ENCODE data around the gene RANBP2.
"Not testable (repeated sequence)": the region's sequence is repeated elsewhere in the genome, so short reads cannot be mapped to it uniquely, and the experiment has no call there.

RANBP2 gene

GRCh38 chr2:108719149-108720044 is at the start of gene RANBP2:
Gene RANBP2 (plus strand): TSS chr2:108719482. CDS start chr2:108719607, 125 bp downstream.
- peak; percentile 87 for DNase-seq (ENCODE audit: low spot score)

- not testable (repeated sequence) for DNase-seq (ENCODE audit: low spot score)
Observed at GRCh38 chr2:108670282-108670681, 49.0 kb upstream of the RANBP2 start.

DNA sequence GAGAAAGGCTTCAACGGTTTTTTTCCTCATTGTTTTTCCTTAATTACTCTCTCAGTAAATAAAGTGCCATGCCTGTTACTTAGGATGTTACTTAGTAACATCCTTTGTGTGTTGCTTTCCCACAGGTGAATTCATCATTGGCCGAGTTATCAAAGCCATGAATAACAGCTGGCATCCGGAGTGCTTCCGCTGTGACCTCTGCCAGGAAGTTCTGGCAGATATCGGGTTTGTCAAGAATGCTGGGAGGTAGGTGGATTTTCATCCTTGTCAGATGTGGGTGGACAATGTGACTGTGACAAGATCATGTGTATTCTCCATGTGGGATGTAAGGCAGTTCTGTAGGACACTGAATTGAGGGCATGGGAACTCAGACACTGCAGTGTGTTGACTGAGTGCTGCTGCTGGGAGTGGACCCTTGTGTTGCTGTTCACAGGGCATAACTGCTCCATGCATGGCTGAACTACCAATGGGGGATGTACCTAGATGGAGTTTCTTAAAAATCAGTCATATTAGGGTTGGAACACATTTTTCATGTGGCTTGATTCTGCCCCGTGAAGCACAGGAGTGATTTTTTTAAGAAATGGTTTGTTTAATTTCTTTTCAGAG is 47.0 kb upstream of the RANBP2 start:
- DNase-seq (ENCODE audit: low spot score), result not testable (repeated sequence)

GRCh38 chr2:108676522-108676921 is 42.8 kb upstream of the RANBP2 start:
- not testable (repeated sequence) for DNase-seq (ENCODE audit: low spot score)

DNA sequence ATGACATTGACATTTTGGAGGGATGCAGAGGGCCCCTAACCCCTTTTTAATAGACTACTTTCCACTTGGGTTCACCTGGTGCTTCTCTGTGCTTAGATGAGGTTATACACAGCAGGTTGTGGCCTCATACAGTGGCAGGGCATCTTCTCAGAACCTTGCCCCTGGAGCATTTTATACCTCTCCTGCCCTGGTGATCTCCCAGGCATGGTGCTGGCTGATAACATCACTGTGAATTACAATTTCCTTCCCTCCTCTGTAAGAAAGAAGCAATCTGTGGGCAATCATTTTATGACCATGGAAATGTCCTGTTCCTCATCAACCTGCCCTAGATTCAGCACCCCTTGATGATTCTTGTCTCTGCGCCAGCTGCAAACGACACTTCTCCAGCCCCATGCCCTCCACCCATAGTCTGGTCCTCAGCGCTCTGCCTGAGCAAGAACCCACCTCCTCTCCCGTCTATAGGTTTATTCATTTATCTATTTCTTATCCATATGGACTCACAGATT is 42.0 kb upstream of the RANBP2 start:
- DNase-seq (ENCODE audit: low spot score), result not testable (repeated sequence)

DNA sequence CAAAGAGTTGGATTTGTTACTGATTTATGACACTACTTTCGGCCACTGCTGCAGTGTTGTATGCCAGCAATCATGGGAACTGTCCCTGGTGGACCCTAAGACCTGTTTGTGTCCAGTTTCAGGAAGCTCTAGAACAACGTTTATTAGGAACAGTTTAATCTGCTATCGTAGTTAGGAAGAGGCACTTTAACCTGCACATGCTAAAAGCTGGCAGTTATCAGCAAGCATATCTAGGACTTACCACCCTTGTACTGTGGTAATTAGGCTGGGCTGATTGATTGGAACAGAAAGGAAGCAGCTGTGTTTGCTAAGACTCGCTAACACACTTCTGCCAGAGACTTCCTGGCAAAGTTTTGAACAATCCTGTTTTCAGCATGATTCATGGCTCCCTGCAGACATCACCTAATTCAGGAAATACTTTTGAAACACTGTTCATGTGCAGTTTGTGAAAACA is 41.1 kb upstream of the RANBP2 start:
- not testable (repeated sequence) for DNase-seq (ENCODE audit: low spot score)

DNA sequence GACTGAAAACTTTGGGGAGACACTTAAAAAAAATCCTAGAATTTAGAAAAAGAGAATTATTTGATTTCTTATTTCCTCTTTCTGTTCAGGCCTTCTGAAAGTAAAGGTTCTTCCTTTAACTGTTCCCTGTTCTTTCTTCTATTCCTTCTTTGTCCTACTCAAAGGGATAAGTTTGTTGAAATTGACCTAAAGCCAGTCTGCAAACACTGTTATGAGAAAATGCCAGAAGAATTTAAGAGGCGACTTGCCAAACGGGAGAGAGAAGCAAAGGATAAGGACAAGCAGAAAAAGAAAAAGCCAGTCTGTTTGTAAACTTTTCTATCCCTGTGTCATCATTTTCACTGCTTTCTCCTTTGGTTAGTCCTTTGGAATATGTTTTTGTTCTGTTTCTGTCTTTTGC is 38.5 kb upstream of the RANBP2 start:
- DNase-seq (ENCODE audit: low spot score), result not testable (repeated sequence)

- not testable (repeated sequence) for DNase-seq (ENCODE audit: low spot score)
Observed at GRCh38 chr2:108688818-108689756, 30.2 kb upstream of the RANBP2 start.

DNA sequence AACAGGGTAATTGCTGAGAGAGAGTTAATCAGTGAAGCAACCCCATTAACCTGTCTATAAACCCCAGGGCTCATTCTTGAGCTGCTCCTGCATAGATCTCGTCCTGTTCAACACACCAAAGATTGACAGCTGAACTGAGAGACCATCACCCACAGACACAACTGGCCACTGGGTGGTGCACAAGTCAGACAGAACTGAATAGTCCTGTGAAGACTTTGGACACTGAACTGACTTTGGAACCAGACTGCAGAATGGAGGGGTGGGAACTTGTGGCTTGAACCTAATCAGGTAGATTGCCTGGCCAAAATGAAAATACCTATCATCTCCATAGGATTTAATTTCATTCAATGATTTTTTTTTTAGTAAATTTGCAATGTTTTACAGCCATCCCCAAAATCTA is 29.3 kb upstream of the RANBP2 start:
- not testable (repeated sequence) for DNase-seq (ENCODE audit: low spot score)

- no peak for DNase-seq (ENCODE audit: low spot score)
Observed at GRCh38 chr2:108691447-108691846, 27.8 kb upstream of the RANBP2 start.

GRCh38 chr2:108701208-108701607 is 18.1 kb upstream of the RANBP2 start:
- DNase-seq (ENCODE audit: low spot score), result no peak

- no peak for DNase-seq (ENCODE audit: low spot score)
Observed at GRCh38 chr2:108701806-108702205, 17.5 kb upstream of the RANBP2 start.

- DNase-seq (ENCODE audit: low spot score), result no peak
Observed at GRCh38 chr2:108704871-108705270, 14.4 kb upstream of the RANBP2 start.

- DNase-seq (ENCODE audit: low spot score), result no peak
Observed at GRCh38 chr2:108707300-108707699, 12.0 kb upstream of the RANBP2 start.

GRCh38 chr2:108716971-108717370 is 2.3 kb upstream of the RANBP2 start:
- DNase-seq (ENCODE audit: low spot score), result not testable (repeated sequence)

- not testable (repeated sequence) for DNase-seq (ENCODE audit: low spot score)
Observed at GRCh38 chr2:108726048-108726447, 6.8 kb downstream of the RANBP2 start.

DNA sequence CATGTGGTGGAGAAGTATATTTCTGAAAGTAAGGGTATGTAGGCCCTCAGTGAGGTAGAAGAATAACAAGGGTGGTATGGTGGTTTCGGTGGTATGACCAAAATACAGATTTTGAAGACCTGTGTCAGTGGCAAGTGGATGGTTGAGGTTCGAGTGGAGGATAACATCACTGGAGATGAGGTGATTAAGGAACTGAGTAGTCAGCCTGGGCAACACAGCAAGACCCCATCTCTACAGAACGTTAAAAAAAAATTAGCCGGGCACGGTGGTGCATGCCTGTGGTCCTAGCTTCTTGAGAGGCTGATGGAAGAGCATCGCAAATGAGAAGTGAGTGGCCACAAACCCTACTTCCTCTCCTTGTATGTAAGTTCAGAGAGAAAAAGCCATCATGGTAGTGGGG is 15.4 kb downstream of the RANBP2 start:
- DNase-seq (ENCODE audit: low spot score), result not testable (repeated sequence)

DNA sequence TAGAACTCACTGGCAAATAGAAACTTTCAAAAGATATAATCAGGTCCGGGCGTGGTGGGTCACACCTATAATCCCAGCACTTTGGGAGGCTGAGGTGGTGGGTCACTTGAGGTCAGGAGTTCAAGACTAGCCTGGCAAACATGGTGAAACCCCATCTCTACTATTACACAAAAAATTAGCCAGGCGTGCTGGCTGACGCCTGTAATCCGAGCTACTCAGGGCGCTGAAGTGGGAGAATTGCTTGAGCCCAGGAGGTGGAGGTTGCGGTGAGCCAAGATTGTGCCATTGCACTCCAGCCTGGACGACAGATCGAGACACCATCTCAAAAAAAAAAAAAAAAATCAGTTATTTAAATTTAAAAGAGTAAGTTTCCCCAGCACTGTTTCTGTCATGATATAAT is 38.7 kb downstream of the RANBP2 start:
- DNase-seq (ENCODE audit: low spot score), result not testable (repeated sequence)

DNA sequence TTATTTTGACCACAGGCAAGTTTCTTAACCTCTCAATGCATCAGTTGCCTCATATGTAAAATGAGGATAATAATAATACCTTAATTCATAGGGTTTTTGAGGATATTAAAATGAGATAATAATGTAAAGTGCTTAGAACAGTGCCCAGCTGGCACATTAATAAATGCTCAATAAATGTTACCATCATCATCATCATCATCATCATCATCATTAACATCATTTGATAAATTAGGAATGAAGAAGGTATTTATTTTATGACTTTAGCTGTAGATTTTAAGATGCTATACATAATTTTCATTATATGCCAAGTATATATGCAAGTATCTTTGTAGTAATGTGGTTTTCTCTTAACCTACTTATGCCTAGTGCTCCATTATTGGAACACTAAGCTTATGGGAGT is 43.3 kb downstream of the RANBP2 start:
- DNase-seq (ENCODE audit: low spot score), result not testable (repeated sequence)

- DNase-seq (ENCODE audit: low spot score), result not testable (repeated sequence)
Observed at GRCh38 chr2:108766671-108767070, 47.4 kb downstream of the RANBP2 start.

- not testable (repeated sequence) for DNase-seq (ENCODE audit: low spot score)
Observed at GRCh38 chr2:108767859-108768258, 48.6 kb downstream of the RANBP2 start.

GRCh38 chr2:108776475-108776874 is 57.2 kb downstream of the RANBP2 start:
- DNase-seq (ENCODE audit: low spot score), result peak; percentile 56
